HFFc6 (cell line): ENCODE results near the gene CDC20B. TPM values are rescaled to one million over a fixed set of nuclear protein-coding genes. Genes with fewer than 3 reads are reported as not detected.

ENCODE experiments used
- DNase-seq: peaks from one replicate; pipeline ENCODE4 v3.0.0-alpha.2; 2018
- H3K27ac Mint-ChIP-seq: 2 replicates; pipeline ENCODE4 v1.8.0; 2020; ENCODE audit warnings: mild to moderate bottlenecking, mixed read lengths
- H3K27me3 Mint-ChIP-seq: 2 replicates; pipeline ENCODE4 v1.8.0; 2021; ENCODE audit warnings: mild to moderate bottlenecking, moderate library complexity, mixed read lengths; ENCODE audit not compliant: insufficient read depth
- H3K36me3 Mint-ChIP-seq: 2 replicates; pipeline ENCODE4 v1.8.0; 2021; ENCODE audit warnings: low read depth, mixed read lengths
- H3K4me1 Mint-ChIP-seq: 2 replicates; pipeline ENCODE4 v1.8.0; 2020; ENCODE audit warnings: low read depth, mixed read lengths
- H3K4me3 Mint-ChIP-seq: 2 replicates; pipeline ENCODE4 v1.8.0; 2020; ENCODE audit warnings: mild to moderate bottlenecking, moderate library complexity, mixed read lengths
- H3K9me3 Mint-ChIP-seq: 2 replicates; pipeline ENCODE4 v1.8.0; 2020; ENCODE audit warnings: mild to moderate bottlenecking, mixed read lengths
- total RNA-seq, 6 experiments: library from RNA; stranded (reverse); fragmentation: NEBNext Ultra II Directional; extraction: Animal tissue kit (Norgen Biotek cat#: 25700); gene quantifications; 2 replicates in 1 of 6; 3 replicates in 5 of 6; pipeline ENCODE4 v1.2.3, GENCODE V29; 2021
- TF ChIP-seq, protein P1 (sequence below): fragments of 200-600 bp; sonication (generic); IDR thresholded peaks from 2 replicates; pipeline ENCODE4 v1.5.0; 2021; ENCODE audit warnings: antibody characterized with exemption, mild to moderate bottlenecking

Gene CDC20B
- total RNA-seq, 6 experiments from 2014 or later, result 0.07 to 0.20 (median 0.12) TPM; not detected in 1

DNA sequence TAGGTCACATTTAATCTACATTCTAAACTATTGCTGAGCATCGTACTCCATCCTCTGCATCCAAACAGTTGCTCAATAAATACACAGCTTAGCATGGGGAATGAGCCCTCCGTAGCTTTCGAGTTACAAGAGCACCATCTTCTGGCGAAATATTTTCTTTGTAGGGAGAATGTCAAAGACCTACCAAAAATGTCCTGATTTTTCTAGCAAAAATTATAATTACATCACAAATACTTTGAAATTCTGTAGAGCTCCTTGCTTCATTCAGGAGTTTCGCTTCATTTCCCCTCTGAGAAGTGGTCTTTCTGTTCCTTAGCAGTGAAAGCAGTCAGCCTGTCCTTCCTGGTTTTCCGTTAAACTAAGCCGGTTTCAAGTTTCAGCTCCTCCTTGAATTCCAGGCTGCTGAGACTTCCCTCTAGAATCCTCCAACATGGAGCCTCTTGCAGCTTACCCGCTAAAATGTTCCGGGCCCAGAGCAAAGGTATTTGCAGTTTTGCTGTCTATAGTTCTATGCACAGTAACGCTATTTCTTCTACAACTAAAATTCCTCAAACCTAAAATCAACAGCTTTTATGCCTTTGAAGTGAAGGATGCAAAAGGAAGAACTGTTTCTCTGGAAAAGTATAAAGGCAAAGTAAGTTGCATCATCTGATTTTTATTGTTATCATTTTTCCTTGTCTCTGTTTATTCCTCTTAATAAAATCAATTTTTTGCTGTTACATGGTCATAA lies 13.0 kb downstream of the CDC20B start, which contains the start of gene GPX8:
GPX8 (plus strand) TSS at position 409 of the 730 bp plus-strand sequence; CDS start at position 431, 22 bp downstream.
- peaks cover 30% of the 10 kb centered on the region for H3K36me3 Mint-ChIP-seq

DNA sequence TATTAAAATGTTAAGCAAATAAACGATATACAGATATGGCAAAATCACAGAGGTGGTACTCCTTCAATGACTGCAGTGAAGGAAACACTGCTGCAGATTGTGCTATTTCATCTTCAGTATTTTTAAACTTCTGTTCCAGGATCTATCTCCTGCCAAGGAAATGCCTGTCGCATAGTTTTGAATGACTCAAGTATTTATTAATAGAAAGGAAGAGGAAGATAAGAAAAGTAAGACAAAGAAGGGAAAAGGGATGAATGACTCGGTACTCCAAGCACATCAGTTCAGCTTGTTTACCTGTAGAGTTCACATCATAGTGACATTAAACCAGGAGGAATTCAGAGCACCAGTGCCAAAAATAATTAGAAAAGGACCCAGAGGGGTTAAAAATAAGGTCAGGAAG lies 18.1 kb downstream of the CDC20B start:
- peak; percentile 68 for DNase-seq
- Mint-ChIP-seq H3K27me3 (no peaks in the 10 kb centered on the region), H3K36me3 (no peaks in the 10 kb centered on the region), H3K27ac (peak overlapping the region; percentile 79), H3K4me3 (peak overlapping the region; percentile 66), H3K4me1 (peaks cover 88% of the 10 kb centered on the region), H3K9me3 (no peaks in the 10 kb centered on the region)
- TF ChIP-seq, protein P1, sequence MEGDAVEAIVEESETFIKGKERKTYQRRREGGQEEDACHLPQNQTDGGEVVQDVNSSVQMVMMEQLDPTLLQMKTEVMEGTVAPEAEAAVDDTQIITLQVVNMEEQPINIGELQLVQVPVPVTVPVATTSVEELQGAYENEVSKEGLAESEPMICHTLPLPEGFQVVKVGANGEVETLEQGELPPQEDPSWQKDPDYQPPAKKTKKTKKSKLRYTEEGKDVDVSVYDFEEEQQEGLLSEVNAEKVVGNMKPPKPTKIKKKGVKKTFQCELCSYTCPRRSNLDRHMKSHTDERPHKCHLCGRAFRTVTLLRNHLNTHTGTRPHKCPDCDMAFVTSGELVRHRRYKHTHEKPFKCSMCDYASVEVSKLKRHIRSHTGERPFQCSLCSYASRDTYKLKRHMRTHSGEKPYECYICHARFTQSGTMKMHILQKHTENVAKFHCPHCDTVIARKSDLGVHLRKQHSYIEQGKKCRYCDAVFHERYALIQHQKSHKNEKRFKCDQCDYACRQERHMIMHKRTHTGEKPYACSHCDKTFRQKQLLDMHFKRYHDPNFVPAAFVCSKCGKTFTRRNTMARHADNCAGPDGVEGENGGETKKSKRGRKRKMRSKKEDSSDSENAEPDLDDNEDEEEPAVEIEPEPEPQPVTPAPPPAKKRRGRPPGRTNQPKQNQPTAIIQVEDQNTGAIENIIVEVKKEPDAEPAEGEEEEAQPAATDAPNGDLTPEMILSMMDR, result no peak

More for the DNA sequence above, 13.0 kb downstream of the CDC20B start, which contains the start of gene GPX8:
- H3K4me3 Mint-ChIP-seq, result peak within 1 kb of the TSS; percentile 91
- TF ChIP-seq, protein P1, result peak; percentile 84
- H3K27me3 Mint-ChIP-seq, result no peaks in the 10 kb centered on the region
- peak within 1 kb of the TSS; percentile 97 for H3K27ac Mint-ChIP-seq
- peaks cover 68% of the 10 kb centered on the region for H3K4me1 Mint-ChIP-seq
- H3K9me3 Mint-ChIP-seq, result no peaks in the 10 kb centered on the region
- DNase-seq, result peak; percentile 84

DNA sequence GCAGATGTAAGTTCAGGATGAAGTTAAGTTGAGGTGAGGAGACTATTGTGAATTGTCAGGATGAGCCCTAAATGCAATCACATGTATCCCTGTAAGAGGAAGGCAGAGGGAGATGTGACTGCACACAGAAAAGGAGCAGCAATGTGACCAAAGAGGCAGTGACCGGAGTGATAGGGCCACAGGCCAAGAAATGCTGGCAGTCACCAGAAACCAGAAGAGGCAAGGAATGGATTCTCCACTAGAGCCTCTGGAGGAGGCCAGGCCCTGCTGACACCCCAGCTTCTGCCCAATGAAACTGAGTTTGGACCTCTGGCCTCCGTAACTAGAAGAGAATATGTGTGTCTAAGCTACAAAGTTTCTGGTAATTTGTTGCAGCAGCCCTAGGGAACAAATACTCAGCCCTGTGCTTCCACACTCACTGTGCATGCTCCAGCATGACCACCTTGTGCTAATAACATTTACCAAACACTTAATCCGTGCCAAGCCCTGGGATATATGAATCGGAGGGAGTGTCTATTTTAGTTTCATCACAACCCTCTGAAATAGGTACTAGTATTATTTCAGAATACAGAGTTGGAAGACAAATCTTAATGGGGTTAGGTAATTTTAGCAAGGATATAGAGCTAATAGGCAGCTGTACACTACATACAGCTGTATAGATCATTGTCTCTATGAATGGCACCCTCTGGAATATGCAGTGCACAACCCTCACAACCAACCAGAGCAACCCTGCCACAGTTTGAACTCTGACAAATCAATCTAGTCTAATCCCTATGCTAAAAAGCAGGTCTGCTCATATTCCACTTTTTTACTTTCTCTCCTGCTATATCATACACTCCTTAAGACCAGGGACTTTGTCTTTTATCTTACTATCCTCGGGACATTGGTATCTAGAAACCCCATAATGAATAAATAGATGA lies 20.8 kb downstream of the CDC20B start:
- Mint-ChIP-seq H3K27me3 (no peaks in the 10 kb centered on the region), H3K4me1 (peaks cover 68% of the 10 kb centered on the region), H3K4me3 (peak overlapping the region; percentile 9; the same call in 1 of the 2 replicates), H3K9me3 (no peaks in the 10 kb centered on the region), H3K27ac (peak overlapping the region; percentile 64), H3K36me3 (no peaks in the 10 kb centered on the region)
- TF ChIP-seq, protein P1, result no peak
- DNase-seq, result peak; percentile 72

DNA sequence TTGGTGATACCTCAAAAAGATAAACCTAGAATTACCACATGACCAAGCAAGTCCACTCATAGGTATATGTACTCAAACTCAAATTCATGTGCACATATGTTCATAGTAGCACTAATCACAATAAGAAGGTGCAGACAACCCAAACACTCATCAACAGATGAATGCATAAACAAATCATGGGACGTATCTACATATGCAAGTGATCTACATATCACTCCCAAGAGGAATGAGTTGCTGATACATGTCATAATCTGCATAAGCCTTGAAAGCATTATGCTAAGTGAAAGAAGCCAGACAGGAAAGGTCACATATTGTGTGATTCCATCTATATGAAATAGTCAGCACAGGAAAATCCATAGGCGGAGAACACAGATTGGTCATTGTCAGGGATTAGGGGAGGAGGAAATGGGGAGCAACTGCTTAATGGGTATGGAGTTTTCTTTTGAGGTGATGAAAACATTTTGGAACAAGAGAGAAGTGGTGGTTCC lies 23.6 kb downstream of the CDC20B start:
- TF ChIP-seq, protein P1, result no peak
- no peaks in the 10 kb centered on the region for H3K9me3 Mint-ChIP-seq
- no peaks in the 10 kb centered on the region for H3K36me3 Mint-ChIP-seq
- no peak overlapping the region for H3K27ac Mint-ChIP-seq
- H3K27me3 Mint-ChIP-seq, result peaks cover 2% of the 10 kb centered on the region; the same call in 1 of the 2 replicates
- peaks cover 62% of the 10 kb centered on the region for H3K4me1 Mint-ChIP-seq
- H3K4me3 Mint-ChIP-seq, result no peak overlapping the region
- DNase-seq, result no peak

DNA sequence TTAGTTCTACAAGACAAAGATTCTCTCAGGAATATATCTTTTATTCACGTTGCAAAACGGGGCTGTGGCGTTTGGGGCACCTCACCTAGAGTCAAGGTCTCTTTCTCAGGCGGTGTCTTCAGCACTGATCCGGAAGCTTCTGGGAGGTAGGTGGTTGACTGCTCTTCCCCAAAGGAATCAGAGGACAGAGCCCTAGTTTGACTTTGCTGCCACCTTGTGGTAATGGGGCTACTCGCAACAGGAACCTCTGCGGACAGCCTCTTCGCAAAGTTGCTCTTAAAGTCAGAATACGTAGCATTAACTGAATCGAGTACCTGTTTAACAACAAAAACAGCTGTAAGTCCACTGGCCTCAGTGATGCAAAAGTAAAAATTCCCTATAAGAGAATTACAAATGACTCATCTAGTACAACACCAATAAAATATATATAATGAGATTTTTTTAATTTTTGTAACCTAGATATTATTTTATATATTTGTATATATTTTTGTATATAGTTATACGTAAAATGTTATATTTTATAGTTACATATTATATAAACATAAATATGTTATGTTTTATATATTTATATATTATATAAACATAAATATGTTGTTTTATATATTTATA lies 26.3 kb downstream of the CDC20B start:
- DNase-seq, result peak; percentile 76
- peak overlapping the region; percentile 42 for H3K4me3 Mint-ChIP-seq
- H3K9me3 Mint-ChIP-seq, result no peaks in the 10 kb centered on the region

More for the DNA sequence above, 26.3 kb downstream of the CDC20B start:
- Mint-ChIP-seq H3K27ac (no peak overlapping the region), H3K27me3 (peaks cover 2% of the 10 kb centered on the region; the same call in 1 of the 2 replicates), H3K4me1 (peaks cover 37% of the 10 kb centered on the region), H3K36me3 (no peaks in the 10 kb centered on the region)
- TF ChIP-seq, protein P1, result peak; percentile 97
